ENCODE data around the gene FAM89A.
"Not testable (repeated sequence)": the region's sequence is repeated elsewhere in the genome, so short reads cannot be mapped to it uniquely, and the experiment has no call there.

The FAM89A gene

GRCh38 chr1:231057410-231057809 is 17.4 kb upstream of the FAM89A start:
- DNase-seq (ENCODE audit: low read depth in 3 of 3, low spot score in 1 of 3) = no peak

- DNase-seq (ENCODE audit: low read depth in 3 of 3, low spot score in 1 of 3) = no peak
Measured at GRCh38 chr1:231055271-231055670, 15.2 kb upstream of the FAM89A start.

GRCh38 chr1:231053493-231054162 is 13.6 kb upstream of the FAM89A start:
- no peak for DNase-seq (ENCODE audit: low read depth in 3 of 3, low spot score in 1 of 3)

- no peak for DNase-seq (ENCODE audit: low read depth in 3 of 3, low spot score in 1 of 3)
Measured at GRCh38 chr1:231052777-231053176, 12.7 kb upstream of the FAM89A start.

- DNase-seq (ENCODE audit: low read depth in 3 of 3, low spot score in 1 of 3) = not testable (repeated sequence)
Measured at GRCh38 chr1:231050932-231051331, 10.9 kb upstream of the FAM89A start.

- no peak for DNase-seq (ENCODE audit: low read depth in 3 of 3, low spot score in 1 of 3)
Measured at GRCh38 chr1:231050395-231050794, 10.3 kb upstream of the FAM89A start.

- no peak for DNase-seq (ENCODE audit: low read depth in 3 of 3, low spot score in 1 of 3)
Measured at GRCh38 chr1:231049121-231049979, 9.3 kb upstream of the FAM89A start.

GRCh38 chr1:231048419-231048818 is 8.4 kb upstream of the FAM89A start:
- not testable (repeated sequence) for DNase-seq (ENCODE audit: low read depth in 3 of 3, low spot score in 1 of 3)

- DNase-seq (ENCODE audit: low read depth in 3 of 3, low spot score in 1 of 3) = not testable (repeated sequence)
Measured at GRCh38 chr1:231047529-231047928, 7.5 kb upstream of the FAM89A start.

- no peak for DNase-seq (ENCODE audit: low read depth in 3 of 3, low spot score in 1 of 3)
Measured at GRCh38 chr1:231046730-231047395, 6.8 kb upstream of the FAM89A start.

GRCh38 chr1:231045921-231046729 is 6.1 kb upstream of the FAM89A start:
- DNase-seq (ENCODE audit: low read depth in 3 of 3, low spot score in 1 of 3) = not testable (repeated sequence)

- no peak for DNase-seq (ENCODE audit: low read depth in 3 of 3, low spot score in 1 of 3)
Measured at GRCh38 chr1:231045286-231045685, 5.2 kb upstream of the FAM89A start.

- no peak for DNase-seq (ENCODE audit: low read depth in 3 of 3, low spot score in 1 of 3)
Measured at GRCh38 chr1:231044588-231044987, 4.5 kb upstream of the FAM89A start.

- no peak for DNase-seq (ENCODE audit: low read depth in 3 of 3, low spot score in 1 of 3)
Measured at GRCh38 chr1:231041719-231042261, 1.7 kb upstream of the FAM89A start.

GRCh38 chr1:231040800-231041718 is 1.0 kb upstream of the FAM89A start:
- DNase-seq (ENCODE audit: low read depth in 3 of 3, low spot score in 1 of 3) = no peak

- DNase-seq (ENCODE audit: low read depth in 3 of 3, low spot score in 1 of 3) = peak in 1 of 3 donors; percentile 25
Measured at GRCh38 chr1:231039161-231040018, 664 bp downstream of the FAM89A start.

- DNase-seq (ENCODE audit: low read depth in 3 of 3, low spot score in 1 of 3) = no peak
Measured at GRCh38 chr1:231037585-231038517, 2.2 kb downstream of the FAM89A start.

GRCh38 chr1:231036416-231036815 is 3.6 kb downstream of the FAM89A start:
- no peak for DNase-seq (ENCODE audit: low read depth in 3 of 3, low spot score in 1 of 3)
